Activated effector memory CD4-positive, alpha-beta T cell treated with anti-CD3 and anti-CD28 coated beads, Interleukin-2, amount 50 U/mL, for 16 hours (primary cell): ENCODE measurements around the gene CCDC167.

Experiments used
- DNase-seq: peaks from one replicate; pipeline ENCODE4 v3.0.0-alpha.2; 2020

CCDC167 gene

DNA sequence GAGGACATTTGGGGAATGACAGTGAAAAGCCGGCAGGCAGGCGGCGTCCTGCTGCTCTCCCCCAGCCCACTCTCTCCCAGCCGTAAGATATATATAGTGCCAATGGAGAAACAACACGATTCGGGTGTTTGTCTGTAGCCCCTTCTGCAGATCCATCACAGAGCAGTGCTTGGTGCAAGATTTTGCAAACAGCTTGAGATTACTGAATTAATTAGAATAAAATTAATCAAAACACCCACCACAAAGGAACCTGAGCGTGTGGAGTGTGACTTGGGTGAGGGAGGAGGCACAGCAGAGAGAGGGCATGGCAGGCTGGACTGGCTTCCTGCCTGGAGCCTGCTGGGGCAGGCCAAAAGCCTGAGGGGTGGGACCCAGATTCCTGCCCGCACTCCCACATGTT is 28.8 kb upstream of the CCDC167 start:
- no peak for DNase-seq

GRCh38 chr6:37525460-37526357 is 26.0 kb upstream of the CCDC167 start:
- DNase-seq = no peak

- no peak for DNase-seq
Measured at GRCh38 chr6:37524970-37525318, 25.3 kb upstream of the CCDC167 start.

DNA sequence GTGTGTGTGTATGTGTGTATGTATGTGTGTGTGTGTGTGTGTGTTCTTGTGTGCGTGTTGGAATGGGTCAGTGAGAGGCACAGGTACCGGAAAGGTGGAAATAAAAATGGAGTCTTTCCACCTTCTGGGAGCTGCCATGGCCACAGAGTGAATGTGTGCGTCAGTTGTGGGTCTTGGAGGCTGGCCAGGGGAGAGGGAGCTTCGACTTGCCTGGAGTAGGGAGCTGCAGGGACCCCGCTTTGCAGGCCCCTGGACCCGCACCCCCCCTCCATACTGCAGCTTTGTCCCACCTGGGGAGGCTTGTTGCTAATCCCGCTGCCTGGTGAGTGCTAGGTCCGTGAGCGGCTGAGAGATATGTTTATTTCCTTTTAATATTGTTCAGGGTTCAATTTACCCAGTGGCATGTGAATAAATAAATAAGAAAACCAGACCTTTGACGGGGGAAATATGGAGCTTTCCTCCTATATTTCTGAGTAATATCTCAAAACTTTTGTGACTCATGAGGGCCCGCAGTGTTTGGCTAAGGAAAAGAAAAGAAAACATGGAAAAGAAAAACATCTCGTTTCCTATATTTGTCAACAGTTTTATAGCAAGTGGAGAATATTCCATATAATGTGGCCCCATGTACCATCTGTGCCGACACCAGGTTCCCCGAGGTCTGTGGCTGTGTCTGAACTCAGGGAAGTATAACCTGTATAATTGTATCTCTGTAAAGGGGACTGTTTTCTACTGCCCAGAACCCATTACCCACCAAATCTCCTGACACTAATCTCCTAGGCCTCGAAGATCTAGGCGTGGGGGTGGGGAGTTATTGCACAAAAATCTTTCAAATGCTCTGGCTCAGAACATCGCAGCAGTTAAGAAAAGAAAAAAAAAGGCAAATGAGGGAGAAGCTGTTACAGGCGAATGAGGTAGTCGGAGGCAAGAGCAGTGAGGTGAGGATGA is 24.6 kb upstream of the CCDC167 start:
- no peak for DNase-seq

DNA sequence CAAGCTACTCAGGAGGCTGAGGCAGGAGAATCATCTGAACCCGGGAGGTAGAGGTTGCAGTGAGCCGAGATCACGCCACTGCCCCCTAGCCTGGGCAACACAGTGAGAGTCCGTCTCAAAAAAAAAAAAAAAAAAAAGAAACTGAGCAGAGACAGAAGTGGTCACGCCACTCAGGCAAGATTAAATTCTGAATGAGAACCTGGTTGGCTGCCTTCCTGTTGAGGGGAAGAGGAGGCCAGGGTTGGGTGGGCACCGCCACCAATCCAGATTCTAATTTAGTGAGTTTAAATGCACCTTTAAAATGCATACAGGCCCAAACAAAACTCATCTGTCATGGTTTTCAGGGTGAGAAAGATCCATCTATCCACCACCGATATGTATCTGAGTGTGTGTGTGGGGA is 23.7 kb upstream of the CCDC167 start:
- DNase-seq = no peak

GRCh38 chr6:37522836-37523235 is 23.1 kb upstream of the CCDC167 start:
- no peak for DNase-seq

DNA sequence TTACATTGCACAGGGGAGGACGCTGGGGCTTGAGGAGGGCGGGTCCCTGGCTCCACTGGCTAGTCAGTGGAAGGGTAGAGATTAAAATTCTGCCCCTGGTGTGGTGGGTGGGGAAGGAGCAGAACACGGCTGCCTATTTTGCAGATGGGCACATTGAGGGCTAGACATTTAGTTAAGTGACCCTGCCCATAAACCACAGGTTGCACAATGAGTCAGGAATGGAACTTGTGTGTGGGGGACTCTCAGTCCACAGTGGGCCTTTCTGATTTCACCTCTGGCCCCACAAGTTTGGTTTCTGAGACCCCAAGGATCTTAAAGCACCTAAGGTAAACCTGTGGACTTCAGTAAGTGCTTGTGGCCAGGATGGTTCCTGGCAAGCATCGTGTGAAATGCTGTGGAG is 22.0 kb upstream of the CCDC167 start:
- DNase-seq = no peak

DNA sequence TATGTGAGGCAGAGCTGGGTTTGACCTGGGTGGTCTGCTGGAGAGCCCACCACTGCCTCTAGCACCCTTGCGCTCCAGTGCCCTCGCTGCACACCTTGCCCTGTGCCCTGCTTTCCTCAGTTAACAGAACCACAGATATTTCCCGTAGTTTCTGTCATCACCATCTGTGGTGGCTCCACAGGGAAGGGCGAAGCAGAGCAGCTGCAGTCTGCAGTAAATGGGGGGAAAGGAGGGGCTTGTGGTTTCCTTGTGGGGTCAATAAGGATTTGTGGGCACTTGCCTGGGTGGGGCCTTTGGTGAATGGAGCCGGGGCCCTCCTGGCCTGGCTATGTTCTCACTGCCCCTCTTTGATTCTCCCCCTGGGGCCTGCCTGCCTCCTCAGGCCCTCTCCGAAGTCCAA is 21.2 kb upstream of the CCDC167 start:
- DNase-seq = no peak

GRCh38 chr6:37519461-37519860 is 19.8 kb upstream of the CCDC167 start:
- no peak for DNase-seq

GRCh38 chr6:37518116-37518515 is 18.4 kb upstream of the CCDC167 start:
- no peak for DNase-seq

DNA sequence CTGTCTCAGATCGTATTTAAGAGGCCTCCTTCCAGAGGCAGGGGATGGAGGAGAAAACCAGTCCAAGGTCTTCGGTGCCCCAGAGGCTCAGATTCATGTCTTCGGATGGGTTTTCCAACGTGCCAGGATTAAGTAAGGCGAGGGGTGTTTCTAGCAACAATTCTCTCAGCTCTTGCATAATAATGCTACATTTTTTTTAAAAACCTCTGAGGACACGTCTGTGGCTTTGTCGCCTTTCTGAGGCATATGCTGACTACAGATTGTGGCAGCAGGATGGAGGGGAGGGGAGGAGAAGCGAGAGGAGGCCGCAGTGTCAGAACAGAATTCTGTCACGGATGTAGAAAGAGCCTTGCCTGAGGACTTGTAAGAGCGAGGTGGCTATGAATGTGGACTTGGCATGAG is 17.7 kb upstream of the CCDC167 start:
- peak; percentile 88 for DNase-seq

GRCh38 chr6:37516920-37517405 is 17.3 kb upstream of the CCDC167 start:
- DNase-seq = peak; percentile 74

DNA sequence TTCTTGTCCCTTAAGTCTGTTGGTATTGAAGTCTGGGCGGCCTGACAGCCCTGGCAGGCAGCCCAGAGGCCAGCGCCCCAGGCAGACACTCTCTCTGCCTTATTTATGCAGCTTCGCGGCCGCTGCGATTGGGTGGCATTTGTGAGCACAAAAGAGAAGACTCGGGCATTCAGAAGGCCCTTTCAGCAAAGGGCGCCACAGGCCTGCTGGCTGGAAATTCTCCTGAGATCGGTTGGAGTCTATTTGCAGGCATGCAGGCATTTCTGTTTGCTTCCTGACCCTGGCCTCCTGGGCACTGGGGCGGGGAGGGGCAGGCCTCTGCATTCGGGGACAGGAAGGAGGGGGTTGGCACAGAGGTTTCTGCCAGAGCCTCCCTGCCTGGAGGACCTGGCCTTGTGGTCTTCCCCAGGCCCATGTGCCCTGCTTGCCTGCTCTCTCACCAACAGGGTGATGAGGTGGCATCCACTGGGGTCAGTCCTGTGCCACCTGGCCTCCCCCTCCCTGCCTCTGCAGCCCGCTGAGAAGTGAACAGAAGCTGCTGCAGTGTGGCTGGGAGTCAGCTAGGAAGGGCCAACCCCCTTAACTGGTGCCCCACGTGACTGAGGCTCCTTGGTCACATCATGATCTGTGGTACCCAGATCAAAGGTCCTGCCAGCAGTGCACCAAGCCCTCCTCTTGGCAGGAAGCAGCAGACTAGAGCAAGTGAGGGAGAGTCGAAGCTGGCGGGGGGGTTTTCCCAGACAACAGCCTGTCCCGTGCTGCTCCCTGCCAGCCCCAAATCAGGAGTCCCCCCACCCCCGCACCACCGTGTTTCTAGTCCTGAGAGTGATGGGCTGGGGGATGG is 16.6 kb upstream of the CCDC167 start:
- DNase-seq = peak; percentile 96

- DNase-seq = no peak
Measured at GRCh38 chr6:37515712-37516075, 16.0 kb upstream of the CCDC167 start.

DNA sequence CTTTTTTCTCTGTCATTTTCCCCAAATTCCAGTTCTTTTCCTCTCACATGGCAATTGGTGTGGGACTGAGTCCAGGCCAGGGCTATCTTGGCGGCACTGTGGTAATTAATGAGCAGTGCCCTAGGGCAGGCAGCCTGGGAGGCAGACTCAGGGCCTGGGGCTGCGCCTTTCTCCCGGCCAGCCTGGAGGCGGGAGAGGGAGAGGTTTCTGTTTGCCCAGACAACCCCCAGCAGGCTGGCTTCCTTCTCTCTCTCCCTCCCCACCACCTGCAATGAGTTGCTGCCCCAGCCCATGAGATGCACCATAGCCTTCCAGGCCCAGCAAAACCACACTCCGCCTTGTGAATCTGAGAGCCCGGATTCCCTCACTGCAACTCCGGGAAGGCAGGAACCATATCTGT is 15.1 kb upstream of the CCDC167 start:
- no peak for DNase-seq

DNA sequence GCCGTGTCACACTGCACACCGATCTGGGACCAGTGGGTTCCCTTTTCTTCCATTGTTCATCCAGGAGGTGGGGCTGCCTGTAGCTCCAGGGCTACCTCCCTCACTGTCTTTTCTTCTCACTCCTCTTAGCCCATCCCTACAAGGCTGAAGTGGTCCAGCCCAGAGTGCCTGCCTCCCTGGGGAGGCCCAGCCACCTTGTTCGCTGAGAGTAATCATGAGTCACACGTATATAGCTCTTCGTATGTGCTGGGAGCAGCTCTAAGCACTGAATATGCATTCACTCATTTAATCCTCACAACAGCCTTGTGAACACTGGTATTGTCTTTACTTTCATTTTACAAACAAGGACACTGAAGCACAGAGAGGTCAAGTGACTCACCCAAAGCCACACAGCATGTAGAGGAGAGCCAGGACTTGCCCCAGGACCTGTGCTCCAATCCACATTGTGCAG is 14.7 kb upstream of the CCDC167 start:
- DNase-seq = peak; percentile 80

- DNase-seq = no peak
Measured at GRCh38 chr6:37513576-37513975, 13.9 kb upstream of the CCDC167 start.

- DNase-seq = no peak
Measured at GRCh38 chr6:37513155-37513554, 13.5 kb upstream of the CCDC167 start.

DNA sequence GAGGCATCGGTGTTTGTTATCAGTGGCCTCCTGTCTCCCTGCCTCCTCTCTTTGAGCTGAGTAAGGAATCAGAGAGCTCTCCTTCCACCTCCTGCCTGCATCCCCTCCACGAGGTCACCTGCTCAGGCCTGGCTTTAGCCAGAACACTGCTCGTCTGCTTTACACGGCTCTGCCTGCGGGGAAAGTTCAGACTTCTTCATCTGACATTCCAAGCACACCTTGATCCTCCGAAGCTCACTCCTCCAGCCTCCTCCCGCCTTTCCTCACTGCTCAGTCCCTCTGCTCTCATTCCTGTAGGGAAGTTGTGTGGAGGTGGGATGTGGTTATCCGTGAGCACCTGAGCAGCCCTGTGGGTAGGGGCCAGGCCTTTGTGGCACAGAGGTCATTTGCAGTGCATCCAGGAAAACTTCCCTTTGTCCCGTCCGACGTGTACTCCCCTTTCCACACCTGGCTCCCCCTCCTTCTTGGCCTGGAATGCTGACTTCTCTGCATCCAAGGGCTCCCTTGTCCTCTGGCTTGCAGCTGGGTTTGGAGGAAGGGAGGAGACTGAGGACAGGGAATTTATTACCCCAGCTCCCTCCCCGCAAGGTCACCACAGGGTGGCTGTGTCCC is 12.8 kb upstream of the CCDC167 start:
- no peak for DNase-seq

- no peak for DNase-seq
Measured at GRCh38 chr6:37511910-37512399, 12.3 kb upstream of the CCDC167 start.

DNA sequence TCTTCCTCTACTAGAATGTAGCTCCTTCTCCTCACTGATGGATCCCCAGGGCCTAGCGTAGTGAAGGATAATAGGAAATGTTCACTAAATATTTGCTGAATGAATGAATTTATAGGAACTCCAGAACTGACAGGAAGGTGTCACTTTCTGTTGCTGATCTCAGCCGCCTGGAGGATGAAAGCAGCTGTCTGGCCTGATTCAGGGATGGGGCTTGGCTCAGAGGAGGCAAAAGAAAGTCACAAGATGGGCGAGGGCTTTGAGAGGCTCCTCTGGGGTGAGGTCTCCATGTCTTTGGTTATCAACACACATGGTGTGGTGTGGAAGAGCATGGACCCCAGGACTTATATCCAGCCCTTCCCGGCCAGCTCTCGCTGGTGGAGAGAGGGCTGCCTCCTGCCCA is 11.5 kb upstream of the CCDC167 start:
- DNase-seq = no peak
